Smooth muscle cell (in vitro differentiated cells): Measurements from ENCODE around the gene HIVEP3. TPM values are rescaled to one million over a fixed set of nuclear protein-coding genes. Genes with fewer than 3 reads are reported as not detected.

Experiments
- DNase-seq: peaks from one replicate; lab custom pipeline; 2025; ENCODE audit not compliant: unreplicated experiment; lab: John Stamatoyannopoulos, UW
- H2AFZ ChIP-seq: fragments of 200-600 bp; sonication (generic); 2 replicates; pipeline ENCODE4 v1.6.0; 2016; ENCODE audit warnings: antibody characterized with exemption, low read depth, mild to moderate bottlenecking
- H3F3A ChIP-seq: fragments of 200-600 bp; sonication (generic); 2 replicates; pipeline ENCODE4 v1.6.0; 2017; ENCODE audit warnings: antibody characterized with exemption, low read depth
- H3K27ac ChIP-seq: fragments of 200-600 bp; sonication (generic); 2 replicates; pipeline ENCODE4 v1.5.1; 2016; ENCODE audit warnings: low read depth, mild to moderate bottlenecking
- H3K27me3 ChIP-seq: fragments of 200-600 bp; sonication (generic); 2 replicates; pipeline ENCODE4 v1.6.1; 2016; ENCODE audit warnings: low read depth, mild to moderate bottlenecking
- H3K36me3 ChIP-seq: fragments of 200-600 bp; sonication (generic); 2 replicates; pipeline ENCODE4 v1.5.1; 2016; ENCODE audit warnings: low read depth
- H3K4me1 ChIP-seq: fragments of 200-600 bp; sonication (generic); 2 replicates; pipeline ENCODE4 v1.5.1; 2016; ENCODE audit warnings: low read depth
- H3K4me2 ChIP-seq: fragments of 200-600 bp; sonication (generic); 2 replicates; pipeline ENCODE4 v1.6.0; 2016; ENCODE audit warnings: mild to moderate bottlenecking
- H3K4me3 ChIP-seq: fragments of 200-600 bp; sonication (generic); 2 replicates; pipeline ENCODE4 v1.5.1; 2016; ENCODE audit warnings: mild to moderate bottlenecking
- H3K79me2 ChIP-seq: fragments of 200-600 bp; sonication (generic); 2 replicates; pipeline ENCODE4 v1.6.0; 2016; ENCODE audit warnings: low read depth, mild to moderate bottlenecking
- H3K9ac ChIP-seq: fragments of 200-600 bp; sonication (generic); 2 replicates; pipeline ENCODE4 v1.6.0; 2016; ENCODE audit warnings: low read depth
- H3K9me3 ChIP-seq: fragments of 200-600 bp; sonication (generic); replicated peaks from 2 replicates; pipeline ENCODE4 v1.5.1; 2016; ENCODE audit warnings: low read depth
- H4K20me1 ChIP-seq: fragments of 200-600 bp; sonication (generic); 2 replicates; pipeline ENCODE4 v1.6.0; 2016; ENCODE audit warnings: low read depth
- CTCF ChIP-seq: fragments of 200-600 bp; sonication (generic); IDR thresholded peaks from 2 replicates; pipeline ENCODE4 v1.5.1; 2017; ENCODE audit warnings: borderline replicate concordance, mild to moderate bottlenecking, antibody characterized with exemption; ENCODE audit not compliant: insufficient read depth, poor library complexity, severe bottlenecking
- WGBS: methylation state at CpG from one replicate; pipeline ENCODE4 v1.1.7; 2016; ENCODE audit warnings: low lambda C conversion rate; 5-methylcytosine and 5-hydroxymethylcytosine counted together
- polyA plus RNA-seq: library from polyadenylated mRNA; unstranded; fragments of >200 nt; fragmentation: Nextera tagmentation; extraction: Ambion mirVana; gene quantifications from 2 replicates; pipeline ENCODE4 v1.2.1, GENCODE V29; 2016
- total RNA-seq: library from RNA; depleted of rRNA; stranded (reverse); fragments of >200 nt; gene quantifications from 2 replicates; pipeline ENCODE4 v1.2.3, GENCODE V29; 2014

HIVEP3 gene
- total and polyA plus RNA-seq, 2 experiments from 2014 or later = 2.1 to 6.4 TPM

GRCh38 chr1:41475346-41475745 lies 443.4 kb downstream of the HIVEP3 start:
- H3K4me1 ChIP-seq = no peaks in the 10 kb centered on the region
- H3K36me3 ChIP-seq = no peaks in the 10 kb centered on the region
- H3K27ac ChIP-seq = no peak overlapping the region
- TF ChIP-seq CTCF = no peak
- H3K27me3 ChIP-seq = no peaks in the 10 kb centered on the region
- WGBS = 86% methylated on average over 4 of the region's 4 CpGs
- H3K79me2 ChIP-seq = no peaks in the 10 kb centered on the region
- H3F3A ChIP-seq = no peaks in the 10 kb centered on the region
- no peak for DNase-seq
- no peaks in the 10 kb centered on the region for H4K20me1 ChIP-seq
- H3K9me3 ChIP-seq = no peaks in the 10 kb centered on the region
- H3K4me3 ChIP-seq = no peak overlapping the region
- H3K4me2 ChIP-seq = no peak overlapping the region
- H2AFZ ChIP-seq = no peak overlapping the region
- no peak overlapping the region for H3K9ac ChIP-seq

- Histone ChIP-seq H3K27me3 (no peaks in the 10 kb centered on the region), H3K36me3 (no peaks in the 10 kb centered on the region), H3K27ac (no peak overlapping the region), H3F3A (no peaks in the 10 kb centered on the region), H3K4me3 (no peak overlapping the region), H4K20me1 (no peaks in the 10 kb centered on the region), H3K4me1 (no peaks in the 10 kb centered on the region), H3K4me2 (no peak overlapping the region), H3K79me2 (no peaks in the 10 kb centered on the region), H3K9me3 (no peaks in the 10 kb centered on the region), H3K9ac (no peak overlapping the region), H2AFZ (peak overlapping the region; percentile 13)
- TF ChIP-seq CTCF = no peak
- WGBS = 35% methylated on average over 16 of the region's 17 CpGs
- DNase-seq = no peak
These were observed 444.0 kb downstream of the HIVEP3 start for GRCh38 chr1:41474490-41475271.

- Histone ChIP-seq H3K4me1 (no peaks in the 10 kb centered on the region), H3K4me2 (no peak overlapping the region), H4K20me1 (no peaks in the 10 kb centered on the region), H3K9ac (no peak overlapping the region), H3K9me3 (no peaks in the 10 kb centered on the region), H3K36me3 (no peaks in the 10 kb centered on the region), H3F3A (no peaks in the 10 kb centered on the region), H2AFZ (no peak overlapping the region), H3K79me2 (no peaks in the 10 kb centered on the region), H3K4me3 (no peak overlapping the region), H3K27me3 (no peaks in the 10 kb centered on the region), H3K27ac (no peak overlapping the region)
- TF ChIP-seq CTCF = no peak
- DNase-seq = no peak
- 91% methylated on average over 6 of the region's 6 CpGs for WGBS
These were observed 444.9 kb downstream of the HIVEP3 start for GRCh38 chr1:41473738-41474362.
